H1 (cell line): Measurements from ENCODE around the gene TBKBP1. TPM values are rescaled to one million over a fixed set of nuclear protein-coding genes. Genes with fewer than 3 reads are reported as not detected.
A peak's percentile ranks its signal among the peaks of the same experiment; 100 is the strongest.

ENCODE experiments used
- CTCF ChIA-PET: fragments of 300-600 bp; sonication (Branson Sonifier 250); formaldehyde crosslinking; loops from one replicate; lab custom pipeline; 2021; ENCODE audit not compliant: partially characterized antibody; lab: Charles Lee
- POLR2A ChIA-PET: fragments of 300-600 bp; sonication (Branson Sonifier 250); formaldehyde crosslinking; loops from one replicate; lab custom pipeline; 2021; ENCODE audit warnings: inconsistent platforms; ENCODE audit not compliant: partially characterized antibody; lab: Charles Lee
- DNase-seq, 2 experiments: peaks; one replicate each; pipeline versions ENCODE4 v3.0.0 to v3.0.0-alpha.2; 2010 to 2022; ENCODE audit warnings: low spot score in 2 of 2, low read depth in 1 of 2, mixed read lengths in 1 of 2
- FAIRE-seq: peaks from 2 replicates; lab custom pipeline; 2011; peaks lifted over from hg19 to GRCh38; lab: Jason Lieb, UNC
- H2AFZ ChIP-seq: 2 replicates; pipeline ENCODE4 v1.8.1; 2012; ENCODE audit warnings: low read length, inconsistent platforms
- H2AK5ac ChIP-seq: 2 replicates; pipeline ENCODE4 v1.6.1; 2013; ENCODE audit warnings: low read depth, low read length
- H2BK120ac ChIP-seq: replicated peaks from 2 replicates; pipeline ENCODE3; 2013; ENCODE audit warnings: low read depth, low read length, inconsistent platforms
- H2BK12ac ChIP-seq: 2 replicates; pipeline ENCODE4 v1.6.1; 2013; ENCODE audit warnings: low read depth, low read length
- H2BK15ac ChIP-seq: 2 replicates; pipeline ENCODE4 v1.6.1; 2013; ENCODE audit warnings: low read length
- H2BK20ac ChIP-seq: 2 replicates; pipeline ENCODE4 v1.6.1; 2013; ENCODE audit warnings: low read length
- H2BK5ac ChIP-seq: 2 replicates; pipeline ENCODE4 v1.6.1; 2013; ENCODE audit warnings: low read depth, low read length
- H3K14ac ChIP-seq: 2 replicates; pipeline ENCODE4 v1.6.1; 2013; ENCODE audit warnings: inconsistent platforms; ENCODE audit not compliant: insufficient read length
- H3K18ac ChIP-seq: 2 replicates; pipeline ENCODE4 v1.6.1; 2013; ENCODE audit warnings: low read length; ENCODE audit errors: extremely low read depth
- H3K23ac ChIP-seq: 2 replicates; pipeline ENCODE4 v1.6.1; 2013; ENCODE audit warnings: inconsistent platforms; ENCODE audit not compliant: insufficient read length
- H3K23me2 ChIP-seq: 2 replicates; pipeline ENCODE4 v1.6.1; 2013; ENCODE audit warnings: low read depth, low read length
- H3K27ac ChIP-seq: 2 replicates; pipeline ENCODE4 v1.6.1; 2011; ENCODE audit warnings: low read depth, low read length, inconsistent platforms
- H3K27me3 ChIP-seq, 4 experiments: replicated peaks in 1 of 4; 1 replicate in 1 of 4; 2 replicates in 3 of 4; pipeline versions ENCODE4 v1.6.1 to v1.8.1; 2011 to 2013; ENCODE audit warnings: low read length in 3 of 4, mild to moderate bottlenecking in 3 of 4, inconsistent platforms in 2 of 4, mixed read lengths in 2 of 4, moderate library complexity in 1 of 4; ENCODE audit not compliant: control insufficient read depth in 3 of 4, insufficient read depth in 3 of 4; ENCODE audit errors: extremely low read depth in 1 of 4
- H3K36me3 ChIP-seq, 4 experiments: 2 replicates each; pipeline versions ENCODE4 v1.6.1 to v1.8.1; 2011 to 2013; ENCODE audit warnings: mild to moderate bottlenecking in 4 of 4, low read length in 3 of 4, moderate library complexity in 2 of 4, control low read depth in 1 of 4, inconsistent platforms in 1 of 4; ENCODE audit not compliant: insufficient read depth in 4 of 4, control insufficient read depth in 2 of 4
- H3K4ac ChIP-seq: replicated peaks from 2 replicates; pipeline ENCODE3; 2013; ENCODE audit warnings: low read length, low read depth, mixed read lengths, inconsistent platforms; ENCODE audit not compliant: insufficient read length
- H3K4me1 ChIP-seq, 4 experiments: replicated peaks in 1 of 4; 1 replicate in 1 of 4; 2 replicates in 3 of 4; pipeline versions ENCODE4 v1.6.1 to v1.8.1; 2011 to 2013; ENCODE audit warnings: low read length in 3 of 4, inconsistent platforms in 2 of 4, mixed read lengths in 1 of 4; ENCODE audit not compliant: insufficient read depth in 4 of 4, control insufficient read depth in 3 of 4
- H3K4me2 ChIP-seq, 2 experiments: 2 replicates each; pipeline versions ENCODE4 v1.6.1 to v1.8.1; 2011 to 2013; ENCODE audit warnings: low read depth in 2 of 2, low read length in 2 of 2, control low read depth in 1 of 2, inconsistent platforms in 1 of 2, mild to moderate bottlenecking in 1 of 2; ENCODE audit not compliant: insufficient read depth in 1 of 2
- H3K4me3 ChIP-seq, 4 experiments: fragments of 200-600, 300-600 bp in 1 of 4; sonication (generic), shearing (Covaris generic), sonication (Bioruptor Twin) in 1 of 4; 2 replicates each; pipeline versions ENCODE4 v1.5.1 to v1.8.1; 2011 to 2016; ENCODE audit warnings: low read length in 4 of 4, low read depth in 3 of 4, control low read depth in 2 of 4, inconsistent platforms in 2 of 4, mild to moderate bottlenecking in 2 of 4, mixed read lengths in 1 of 4, moderate library complexity in 1 of 4; ENCODE audit not compliant: insufficient read depth in 2 of 4; ENCODE audit errors: extremely low read depth in 1 of 4
- H3K56ac ChIP-seq: replicated peaks from 2 replicates; pipeline ENCODE3; 2013; ENCODE audit warnings: low read depth, mild to moderate bottlenecking, mixed read lengths, low read length, inconsistent platforms; ENCODE audit not compliant: insufficient read length
- H3K79me1 ChIP-seq: 2 replicates; pipeline ENCODE4 v1.6.1; 2013; ENCODE audit warnings: low read depth, low read length, control low read depth
- H3K79me2 ChIP-seq, 2 experiments: 2 replicates each; pipeline versions ENCODE4 v1.6.1 to v1.8.1; 2012 to 2013; ENCODE audit warnings: low read length in 2 of 2, mild to moderate bottlenecking in 2 of 2, inconsistent platforms in 1 of 2; ENCODE audit not compliant: insufficient read depth in 2 of 2, control insufficient read depth in 1 of 2
- H3K9ac ChIP-seq, 4 experiments: replicated peaks in 1 of 4; 1 replicate in 1 of 4; 2 replicates in 3 of 4; pipeline versions ENCODE4 v1.6.1 to v1.8.1; 2011 to 2013; ENCODE audit warnings: low read depth in 3 of 4, low read length in 3 of 4, control low read depth in 2 of 4, mild to moderate bottlenecking in 2 of 4, moderate library complexity in 2 of 4, inconsistent platforms in 1 of 4; ENCODE audit errors: extremely low read depth in 1 of 4
- H3K9me3 ChIP-seq, 2 experiments: 2 replicates each; pipeline versions ENCODE4 v1.6.1 to v1.8.1; 2012 to 2013; ENCODE audit warnings: mild to moderate bottlenecking in 2 of 2, moderate library complexity in 2 of 2, control low read depth in 1 of 2, inconsistent platforms in 1 of 2, low read depth in 1 of 2, low read length in 1 of 2, mixed read lengths in 1 of 2; ENCODE audit not compliant: insufficient read depth in 2 of 2
- H4K20me1 ChIP-seq, 2 experiments: replicated peaks in 1 of 2; 2 replicates each; pipeline versions ENCODE3 to v1.8.1; 2011 to 2013; ENCODE audit warnings: inconsistent platforms in 2 of 2, low read length in 2 of 2, mild to moderate bottlenecking in 1 of 2; ENCODE audit not compliant: insufficient read depth in 2 of 2, control insufficient read depth in 1 of 2
- H4K5ac ChIP-seq: 2 replicates; pipeline ENCODE4 v1.6.1; 2013; ENCODE audit warnings: low read length, low read depth, mixed read lengths, inconsistent platforms; ENCODE audit not compliant: insufficient read length
- H4K8ac ChIP-seq: 2 replicates; pipeline ENCODE4 v1.8.0; 2013; ENCODE audit warnings: mild to moderate bottlenecking, moderate library complexity, low read length, inconsistent platforms; ENCODE audit not compliant: insufficient read depth; ENCODE audit errors: extremely low read depth
- H4K91ac ChIP-seq: replicated peaks from 2 replicates; pipeline ENCODE3; 2013; ENCODE audit warnings: low read length, mixed read lengths, inconsistent platforms; ENCODE audit not compliant: insufficient read length
- CHD1 ChIP-seq: IDR thresholded peaks from 2 replicates; pipeline ENCODE4 v1.6.1; 2012; ENCODE audit warnings: low read depth, low read length, improper control_type of control experiment
- HDAC6 ChIP-seq: IDR thresholded peaks from one replicate; pipeline ENCODE4 v1.7.1; 2012; ENCODE audit warnings: low read depth, mild to moderate bottlenecking, inconsistent platforms, low read length, moderate library complexity
- KDM1A ChIP-seq: fragments of 200-600, 300-600 bp; sonication (generic); IDR thresholded peaks from 2 replicates; pipeline ENCODE4 v1.7.1; 2016; ENCODE audit warnings: mild to moderate bottlenecking, low read length, borderline replicate concordance
- MAFK ChIP-seq: IDR thresholded peaks from 2 replicates; pipeline ENCODE4 v1.6.1; 2012; ENCODE audit warnings: low read depth, mild to moderate bottlenecking, improper control_type of control experiment, low read length
- MAX ChIP-seq: IDR thresholded peaks from 2 replicates; pipeline ENCODE4 v1.6.1; 2012; ENCODE audit warnings: inconsistent platforms
- POLR2A ChIP-seq, 2 experiments: IDR thresholded peaks; 1 replicate in 1 of 2; 2 replicates in 1 of 2; pipeline ENCODE4 v1.6.1; 2011; ENCODE audit warnings: low read depth in 2 of 2, low read length in 2 of 2, mild to moderate bottlenecking in 2 of 2; ENCODE audit errors: control extremely low read depth in 1 of 2
- POU5F1 ChIP-seq: IDR thresholded peaks from 2 replicates; pipeline ENCODE4 v1.6.1; 2011; ENCODE audit warnings: low read depth, mild to moderate bottlenecking, low read length, moderate library complexity
- RAD21 ChIP-seq, 2 experiments: IDR thresholded peaks in 1 of 2; conservative IDR thresholded peaks in 1 of 2; 2 replicates each; pipeline ENCODE4 v1.6.1; 2011; ENCODE audit warnings: low read depth in 2 of 2, low read length in 2 of 2, improper control_type of control experiment in 1 of 2, inconsistent platforms in 1 of 2, mild to moderate bottlenecking in 1 of 2, moderate library complexity in 1 of 2
- RFX5 ChIP-seq: IDR thresholded peaks from 2 replicates; pipeline ENCODE4 v1.6.1; 2011; ENCODE audit warnings: low read depth, low read length, improper control_type of control experiment, borderline replicate concordance
- SP1 ChIP-seq: IDR thresholded peaks from 2 replicates; pipeline ENCODE4 v1.6.1; 2011; ENCODE audit warnings: low read depth, low read length
- TBP ChIP-seq: IDR thresholded peaks from 2 replicates; pipeline ENCODE4 v1.6.1; 2011; ENCODE audit warnings: low read depth, low read length, improper control_type of control experiment
- WGBS, 2 experiments: shearing (Covaris generic) in 1 of 2; methylation state at CpG; one replicate each; pipeline versions ENCODE4 v1.1.6 to v1.1.7; 2013 to 2015; ENCODE audit warnings: low lambda C conversion rate in 2 of 2, mixed read lengths in 2 of 2, inconsistent platforms in 1 of 2, low coverage in 1 of 2, missing lambda C conversion rate in 1 of 2; ENCODE audit not compliant: insufficient replicate concordance in 2 of 2, insufficient coverage in 1 of 2, insufficient read length in 1 of 2; ENCODE audit errors: extremely low coverage in 1 of 2, missing lambda C conversion rate in 1 of 2; 5-methylcytosine and 5-hydroxymethylcytosine counted together
- polyA plus RNA-seq, 7 experiments: library from polyadenylated mRNA; depleted of rRNA in 3 of 7; stranded (reverse) in 5 of 7; unstranded in 2 of 7; fragments of >200 nt in 5 of 7; fragments of 200-250 nt in 2 of 7; gene quantifications; 1 replicate in 5 of 7; 2 replicates in 1 of 7; 4 replicates in 1 of 7; pipeline versions ENCODE4 v1.2.1 to v1.2.3, GENCODE V29; 2011 to 2013; ENCODE audit warnings: missing spikeins in 2 of 7, mixed read lengths in 2 of 7
- total RNA-seq: library from RNA; stranded (reverse); fragmentation: NEBNext Ultra II Directional; extraction: Animal tissue kit (Norgen Biotek cat#: 25700); gene quantifications from 2 replicates; pipeline ENCODE4 v1.2.1, GENCODE V29; 2021
- TF ChIP-seq, protein P1 (sequence below): IDR thresholded peaks from 2 replicates; pipeline ENCODE4 v1.6.1; 2012; ENCODE audit warnings: inconsistent platforms

The TBKBP1 gene
- total and polyA plus RNA-seq, 2 of the 8 experiments (the other 6 are each of a cell fraction or from before 2014, with no cell fraction given) = 6.3 to 15.1 TPM

GRCh38 chr17:47687748-47688147, 6.2 kb upstream of the TBKBP1 start:
- peak overlapping the region in 1 of 4 experiments; percentile 25; a peak in 1 of 7 replicates for H3K9ac ChIP-seq
- no peaks in the 10 kb centered on the region for H3K9me3 ChIP-seq
- H3K23ac ChIP-seq = no peak overlapping the region
- H3K4ac ChIP-seq = no peak overlapping the region
- H2BK5ac ChIP-seq = no peak overlapping the region
- H2BK15ac ChIP-seq = 0 out of 2 replicates have a peak overlapping the region, but pooled peaks have one; percentile 9
- H3K79me1 ChIP-seq = no peaks in the 10 kb centered on the region
- no peak overlapping the region for H2AFZ ChIP-seq
- peaks cover 10 to 16% (median 13%) of the 10 kb centered on the region in 4 experiments for H3K4me1 ChIP-seq
- no peak overlapping the region for H3K27ac ChIP-seq
- DNase-seq (peak in 1 of 2 experiments; percentile 63), FAIRE-seq (no peak)
- 82% methylated on average over 1 of the region's 1 CpG; no CpG with 5 or more reads in 1 of the 2 experiments for WGBS, 2 experiments
- H2BK12ac ChIP-seq = no peak overlapping the region
- no peak overlapping the region for H2AK5ac ChIP-seq
- peaks cover 7 to 28% (median 11%) of the 10 kb centered on the region in 4 experiments; a peak in 7 of 8 replicates for H3K36me3 ChIP-seq
- no peaks in the 10 kb centered on the region; a peak in 1 of 4 replicates for H3K79me2 ChIP-seq
- CTCF ChIA-PET = interaction anchor here (0.6 to 4.5 kb wide), 13 partner anchors 10 to 805 kb away, joined by 3 to 36 read pairs (median 4); partner anchors contain the start of gene TBX21
- H3K4me3 ChIP-seq = no peak overlapping the region
- no peak overlapping the region for H4K5ac ChIP-seq
- H4K20me1 ChIP-seq = no peaks in the 10 kb centered on the region
- H3K14ac ChIP-seq = no peak overlapping the region
- no peak overlapping the region for H3K56ac ChIP-seq
- H4K8ac ChIP-seq = no peak overlapping the region
- POLR2A ChIA-PET = interaction anchor here (0.9 to 46.3 kb wide), 8 partner anchors 6 to 173 kb away, joined by 3 to 1575 read pairs (median 6); partner anchors contain the start of genes KPNB1 and TBKBP1
- no peak overlapping the region for H2BK20ac ChIP-seq
- no peak overlapping the region for H3K18ac ChIP-seq
- no peak overlapping the region for H4K91ac ChIP-seq
- no peaks in the 10 kb centered on the region for H3K27me3 ChIP-seq
- H3K23me2 ChIP-seq = no peaks in the 10 kb centered on the region
- peak overlapping the region in 1 of 2 experiments; percentile 1; a peak in 2 of 4 replicates for H3K4me2 ChIP-seq
- H2BK120ac ChIP-seq = no peak overlapping the region
- TF ChIP-seq TBP (peak; percentile 4; the same call in 1 of the 2 replicates), HDAC6 (no peak), CHD1 (no peak), RAD21 (IDR thresholded peaks at IDR 0.05 in 1 of 2, conservative IDR thresholded peaks at IDR 0.05 in 1 of 2; ENCODE audit: low read depth in 2 of 2, low read length in 2 of 2) (0 out of 4 replicates have a peak, but pooled peaks of 1 of the 2 experiments have one; percentile 2), POU5F1 (no peak), MAFK (peak; percentile 60; the same call in 1 of the 2 replicates), RFX5 (no peak), SP1 (peak; percentile 8; the same call in 1 of the 2 replicates), POLR2A (IDR thresholded peaks at IDR 0.05; ENCODE audit: control extremely low read depth in 1 of 2, low read depth in 2 of 2, low read length in 2 of 2) (0 out of 3 replicates have a peak, but pooled peaks of 1 of the 2 experiments have one; percentile 32), KDM1A (no peak), MAX (0 out of 2 replicates have a peak, but pooled peaks have one; percentile 11)
- TF ChIP-seq, protein P1, sequence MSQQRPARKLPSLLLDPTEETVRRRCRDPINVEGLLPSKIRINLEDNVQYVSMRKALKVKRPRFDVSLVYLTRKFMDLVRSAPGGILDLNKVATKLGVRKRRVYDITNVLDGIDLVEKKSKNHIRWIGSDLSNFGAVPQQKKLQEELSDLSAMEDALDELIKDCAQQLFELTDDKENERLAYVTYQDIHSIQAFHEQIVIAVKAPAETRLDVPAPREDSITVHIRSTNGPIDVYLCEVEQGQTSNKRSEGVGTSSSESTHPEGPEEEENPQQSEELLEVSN = no peak
